KMS-11 (cell line): ENCODE measurements around the gene KIT.

Experiments
- H2AFZ ChIP-seq: fragments of 200-600 bp; sonication (generic); 2 replicates; pipeline ENCODE4 v1.6.1; 2016; ENCODE audit warnings: antibody characterized with exemption, mixed run types, low read depth
- H3K27ac ChIP-seq: fragments of 200-600 bp; sonication (generic); 2 replicates; pipeline ENCODE4 v1.6.1; 2016; ENCODE audit warnings: mild to moderate bottlenecking, mixed run types
- H3K27me3 ChIP-seq: fragments of 200-600 bp; sonication (generic); 2 replicates; pipeline ENCODE4 v1.6.1; 2017; ENCODE audit warnings: mild to moderate bottlenecking, low read depth, mixed run types, moderate library complexity; ENCODE audit not compliant: insufficient read depth
- H3K36me3 ChIP-seq: fragments of 200-600 bp; sonication (generic); 2 replicates; pipeline ENCODE4 v1.6.1; 2017; ENCODE audit warnings: mild to moderate bottlenecking, mixed run types; ENCODE audit not compliant: insufficient read depth
- H3K4me1 ChIP-seq: fragments of 200-600 bp; sonication (generic); 2 replicates; pipeline ENCODE4 v1.6.1; 2016; ENCODE audit warnings: mild to moderate bottlenecking, low read depth, mixed run types; ENCODE audit not compliant: poor library complexity, severe bottlenecking
- H3K4me2 ChIP-seq: fragments of 200-600 bp; sonication (generic); 2 replicates; pipeline ENCODE4 v1.7.0; 2016; ENCODE audit warnings: mild to moderate bottlenecking, mixed run types
- H3K4me3 ChIP-seq: fragments of 200-600 bp; sonication (generic); IDR thresholded peaks from 2 replicates; pipeline ENCODE4 v1.6.1; 2017; ENCODE audit warnings: low read depth, low read length, mixed read lengths; ENCODE audit not compliant: insufficient read depth
- H3K79me2 ChIP-seq: fragments of 200-600 bp; sonication (generic); 2 replicates; pipeline ENCODE4 v1.6.1; 2016; ENCODE audit warnings: low read depth, mixed run types; ENCODE audit not compliant: insufficient read depth
- H3K9ac ChIP-seq: fragments of 200-600 bp; sonication (generic); 2 replicates; pipeline ENCODE4 v1.6.1; 2016; ENCODE audit warnings: mild to moderate bottlenecking, mixed run types
- H4K20me1 ChIP-seq: fragments of 200-600 bp; sonication (generic); 2 replicates; pipeline ENCODE4 v1.6.1; 2016; ENCODE audit warnings: mild to moderate bottlenecking, mixed run types; ENCODE audit not compliant: insufficient read depth
- CTCF ChIP-seq: fragments of 200-600 bp; sonication (generic); conservative IDR thresholded peaks from 2 replicates; pipeline ENCODE4 v1.6.1; 2017; ENCODE audit warnings: low read depth, mild to moderate bottlenecking, antibody characterized with exemption, low read length, moderate library complexity, mixed read lengths

The KIT gene

GRCh38 chr4:54676658-54677057 is 18.9 kb downstream of the KIT start:
- H3K4me2 ChIP-seq, result no peak overlapping the region; the same call in 1 of the 2 replicates
- H3K36me3 ChIP-seq, result no peaks in the 10 kb centered on the region
- no peak overlapping the region for H3K27ac ChIP-seq
- no peaks in the 10 kb centered on the region for H4K20me1 ChIP-seq
- no peak overlapping the region for H3K4me3 ChIP-seq
- H2AFZ ChIP-seq, result no peak overlapping the region
- TF ChIP-seq CTCF, result no peak
- H3K4me1 ChIP-seq, result peaks cover 10% of the 10 kb centered on the region
- H3K27me3 ChIP-seq, result no peaks in the 10 kb centered on the region
- H3K9ac ChIP-seq, result no peak overlapping the region
- no peaks in the 10 kb centered on the region for H3K79me2 ChIP-seq

- Histone ChIP-seq H3K36me3 (no peaks in the 10 kb centered on the region), H4K20me1 (no peaks in the 10 kb centered on the region), H3K9ac (no peak overlapping the region), H3K27ac (no peak overlapping the region), H2AFZ (no peak overlapping the region), H3K79me2 (no peaks in the 10 kb centered on the region), H3K27me3 (no peaks in the 10 kb centered on the region), H3K4me2 (no peak overlapping the region), H3K4me3 (no peak overlapping the region), H3K4me1 (peaks cover 10% of the 10 kb centered on the region)
- no peak for TF ChIP-seq CTCF
Observed at GRCh38 chr4:54677416-54677815, 19.7 kb downstream of the KIT start.

GRCh38 chr4:54677853-54678650 is 20.3 kb downstream of the KIT start:
- no peak for TF ChIP-seq CTCF
- Histone ChIP-seq H3K9ac (no peak overlapping the region), H3K4me2 (no peak overlapping the region), H3K4me3 (no peak overlapping the region), H3K27me3 (no peaks in the 10 kb centered on the region), H2AFZ (no peak overlapping the region), H3K36me3 (no peaks in the 10 kb centered on the region), H3K79me2 (no peaks in the 10 kb centered on the region), H3K4me1 (peaks cover 10% of the 10 kb centered on the region), H4K20me1 (no peaks in the 10 kb centered on the region), H3K27ac (no peak overlapping the region)

- peaks cover 10% of the 10 kb centered on the region for H3K4me1 ChIP-seq
- H2AFZ ChIP-seq, result no peak overlapping the region
- H4K20me1 ChIP-seq, result no peaks in the 10 kb centered on the region
- no peaks in the 10 kb centered on the region for H3K36me3 ChIP-seq
- H3K4me2 ChIP-seq, result no peak overlapping the region
- no peak overlapping the region for H3K27ac ChIP-seq
- no peaks in the 10 kb centered on the region for H3K79me2 ChIP-seq
- no peak overlapping the region for H3K4me3 ChIP-seq
- no peaks in the 10 kb centered on the region for H3K27me3 ChIP-seq
- no peak for TF ChIP-seq CTCF
- no peak overlapping the region for H3K9ac ChIP-seq
Observed at GRCh38 chr4:54678826-54679225, 21.1 kb downstream of the KIT start.
